ENCODE measurements around the gene PRKAR2A. TPM values are rescaled to one million over a fixed set of nuclear protein-coding genes. Genes with fewer than 3 reads are reported as not detected.

The PRKAR2A gene
- polyA plus RNA-seq, 1 of the 3 experiments (the other 2 are of a cell fraction) = 5.2 TPM

DNA sequence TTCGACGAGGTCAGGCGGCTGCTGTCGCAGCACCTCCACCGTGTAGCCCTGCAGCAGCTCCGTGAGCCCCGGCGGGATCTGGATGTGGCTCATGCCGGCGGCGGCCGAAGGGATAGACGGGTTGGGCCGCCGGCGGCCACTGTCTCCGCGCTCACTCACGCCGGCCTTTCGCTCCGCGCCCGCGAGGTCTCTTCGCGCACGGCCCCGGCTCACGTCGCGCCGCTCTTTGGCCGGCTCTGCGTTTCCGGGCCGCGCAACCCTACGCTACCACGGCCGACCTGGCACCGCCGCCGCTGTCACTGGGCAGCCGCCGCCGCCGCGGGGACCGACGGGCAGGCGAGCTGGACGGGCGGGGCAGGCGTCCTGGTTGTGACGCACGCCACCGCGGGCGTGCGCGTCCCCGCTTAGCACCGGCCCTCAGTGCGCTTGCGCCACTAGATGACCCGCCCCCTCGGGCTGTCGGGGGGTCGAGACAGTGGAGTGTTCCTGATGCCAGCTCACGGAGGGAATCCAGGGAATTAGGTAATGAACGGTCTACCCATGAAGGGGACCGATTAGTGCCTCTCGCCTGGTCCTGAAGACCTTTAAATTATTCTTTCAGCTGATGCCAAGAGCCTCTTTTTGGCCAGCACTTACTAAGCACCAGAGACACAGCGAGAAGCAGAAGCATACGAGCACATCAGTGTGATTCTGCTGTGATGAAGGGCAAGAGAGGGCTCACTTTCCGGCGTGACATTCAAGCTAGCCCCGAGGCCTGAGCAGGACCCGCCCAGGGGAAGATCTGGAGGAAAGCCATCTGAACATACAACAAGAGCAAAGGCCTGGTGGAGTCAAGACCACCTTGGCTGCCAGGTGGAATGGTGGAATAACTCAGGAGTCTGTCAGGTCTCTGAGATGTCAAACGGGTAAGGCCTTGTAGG is at the start of gene PRKAR2A (continued):
- TF ChIP-seq, protein P1, sequence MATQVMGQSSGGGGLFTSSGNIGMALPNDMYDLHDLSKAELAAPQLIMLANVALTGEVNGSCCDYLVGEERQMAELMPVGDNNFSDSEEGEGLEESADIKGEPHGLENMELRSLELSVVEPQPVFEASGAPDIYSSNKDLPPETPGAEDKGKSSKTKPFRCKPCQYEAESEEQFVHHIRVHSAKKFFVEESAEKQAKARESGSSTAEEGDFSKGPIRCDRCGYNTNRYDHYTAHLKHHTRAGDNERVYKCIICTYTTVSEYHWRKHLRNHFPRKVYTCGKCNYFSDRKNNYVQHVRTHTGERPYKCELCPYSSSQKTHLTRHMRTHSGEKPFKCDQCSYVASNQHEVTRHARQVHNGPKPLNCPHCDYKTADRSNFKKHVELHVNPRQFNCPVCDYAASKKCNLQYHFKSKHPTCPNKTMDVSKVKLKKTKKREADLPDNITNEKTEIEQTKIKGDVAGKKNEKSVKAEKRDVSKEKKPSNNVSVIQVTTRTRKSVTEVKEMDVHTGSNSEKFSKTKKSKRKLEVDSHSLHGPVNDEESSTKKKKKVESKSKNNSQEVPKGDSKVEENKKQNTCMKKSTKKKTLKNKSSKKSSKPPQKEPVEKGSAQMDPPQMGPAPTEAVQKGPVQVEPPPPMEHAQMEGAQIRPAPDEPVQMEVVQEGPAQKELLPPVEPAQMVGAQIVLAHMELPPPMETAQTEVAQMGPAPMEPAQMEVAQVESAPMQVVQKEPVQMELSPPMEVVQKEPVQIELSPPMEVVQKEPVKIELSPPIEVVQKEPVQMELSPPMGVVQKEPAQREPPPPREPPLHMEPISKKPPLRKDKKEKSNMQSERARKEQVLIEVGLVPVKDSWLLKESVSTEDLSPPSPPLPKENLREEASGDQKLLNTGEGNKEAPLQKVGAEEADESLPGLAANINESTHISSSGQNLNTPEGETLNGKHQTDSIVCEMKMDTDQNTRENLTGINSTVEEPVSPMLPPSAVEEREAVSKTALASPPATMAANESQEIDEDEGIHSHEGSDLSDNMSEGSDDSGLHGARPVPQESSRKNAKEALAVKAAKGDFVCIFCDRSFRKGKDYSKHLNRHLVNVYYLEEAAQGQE (IDR thresholded peaks at IDR 0.05; ENCODE audit: low read depth, low read length) = no peak
- TF ChIP-seq RAD21 (IDR thresholded peaks at IDR 0.05; ENCODE audit: low read length) (no peak), RFX5 (IDR thresholded peaks at IDR 0.05; ENCODE audit: low read length) (no peak)

DNA sequence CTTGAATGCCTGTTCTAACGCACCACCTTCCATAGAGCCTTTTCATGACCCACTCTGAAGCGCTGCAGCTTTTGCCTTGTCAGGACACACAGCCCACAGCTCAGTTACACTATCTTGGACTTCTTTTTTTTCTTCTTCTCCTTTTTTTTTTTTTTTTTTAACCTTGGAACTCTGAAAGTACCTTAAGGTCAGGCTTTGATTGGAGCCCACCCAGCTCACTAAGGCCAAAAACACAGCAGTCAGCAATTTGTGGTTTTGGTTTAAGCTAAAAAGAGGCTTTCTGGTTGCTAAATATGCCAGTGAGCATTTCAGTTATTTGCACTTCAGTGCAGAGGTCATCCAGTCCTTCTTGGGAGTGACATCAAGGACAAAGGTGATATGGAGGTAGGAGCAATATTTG is 49.3 kb upstream of the PRKAR2A start:
- CTCF ChIA-PET = interaction anchor here (0.8 to 1.6 kb wide), 4 partner anchors 9 to 157 kb away, joined by 3 to 4 read pairs (median 4); no protein-coding TSS in a partner anchor

DNA sequence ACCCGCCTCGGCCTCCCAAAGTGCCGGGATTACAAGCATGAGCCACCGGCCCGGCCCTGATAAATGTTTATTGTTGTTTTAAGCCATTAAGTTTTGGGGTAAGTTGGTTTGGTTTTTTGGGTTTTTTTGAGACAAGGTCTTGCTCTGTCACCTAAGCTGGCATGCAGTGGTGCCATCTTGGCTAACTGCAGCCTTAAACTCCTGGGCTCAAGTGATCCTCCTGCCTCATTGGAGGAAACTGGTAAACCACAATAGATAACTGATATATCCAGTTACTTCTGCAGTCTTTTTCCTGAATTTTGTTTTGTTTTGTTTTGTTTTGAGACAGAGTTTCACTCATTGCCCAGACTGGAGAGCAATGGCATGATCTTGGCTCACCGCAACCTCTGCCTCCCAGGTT is 46.8 kb upstream of the PRKAR2A start:
- Histone ChIP-seq H3K9ac (no peak overlapping the region), H3K27ac (ENCODE audit: low read depth in 2 of 2, low read length in 1 of 2) (no peak overlapping the region), H2AFZ (ENCODE audit: low read depth) (no peak overlapping the region), H3K9me2 (no peaks in the 10 kb centered on the region), H3K36me3 (replicated peaks in 1 of 2; ENCODE audit: control insufficient read depth in 1 of 2, insufficient read depth in 2 of 2, low read length in 1 of 2) (no peaks in the 10 kb centered on the region), H3K27me3 (ENCODE audit: insufficient read depth) (no peaks in the 10 kb centered on the region), H3K79me2 (ENCODE audit: insufficient read depth) (no peaks in the 10 kb centered on the region), H4K20me1 (ENCODE audit: insufficient read depth) (no peaks in the 10 kb centered on the region), H3F3A (replicated peaks; ENCODE audit: insufficient read depth) (no peaks in the 10 kb centered on the region), H3K9me3 (no peaks in the 10 kb centered on the region), H3K4me1 (ENCODE audit: control insufficient read depth in 1 of 2, insufficient read depth in 2 of 2, low read depth in 1 of 2, low read length in 1 of 2) (peaks cover 7 to 9% of the 10 kb centered on the region in 2 experiments; a peak in 1 of 4 replicates), H3K4me2 (no peak overlapping the region), H3K4me3 (ENCODE audit: low read depth in 2 of 2, low read length in 1 of 2) (no peak overlapping the region)
- WGBS (ENCODE audit: low lambda C conversion rate) = 99% methylated on average over 6 of the region's 6 CpGs
- CTCF ChIA-PET = no interaction called here
- POLR2A ChIA-PET = interaction anchor here (0.7 kb wide), 1 partner anchor 51 kb away, joined by 4 read pairs; no protein-coding TSS in a partner anchor
- TF ChIP-seq, protein P2, sequence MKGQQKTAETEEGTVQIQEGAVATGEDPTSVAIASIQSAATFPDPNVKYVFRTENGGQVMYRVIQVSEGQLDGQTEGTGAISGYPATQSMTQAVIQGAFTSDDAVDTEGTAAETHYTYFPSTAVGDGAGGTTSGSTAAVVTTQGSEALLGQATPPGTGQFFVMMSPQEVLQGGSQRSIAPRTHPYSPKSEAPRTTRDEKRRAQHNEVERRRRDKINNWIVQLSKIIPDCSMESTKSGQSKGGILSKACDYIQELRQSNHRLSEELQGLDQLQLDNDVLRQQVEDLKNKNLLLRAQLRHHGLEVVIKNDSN (IDR thresholded peaks at IDR 0.05; ENCODE audit: borderline replicate concordance, low read depth) = no peak
- no peak for TF ChIP-seq RXRA (IDR thresholded peaks at IDR 0.05; ENCODE audit: borderline replicate concordance, low read depth)
- TF ChIP-seq TAF1 (IDR thresholded peaks at IDR 0.05; ENCODE audit: borderline replicate concordance, low read depth, low read length) = no peak
- no peak for TF ChIP-seq FOXM1 (IDR thresholded peaks at IDR 0.05; ENCODE audit: low read depth)
- DNase-seq = no peak

More for the DNA sequence above, 49.3 kb upstream of the PRKAR2A start:
- TF ChIP-seq RFX5 (IDR thresholded peaks at IDR 0.05; ENCODE audit: low read length) (no peak), ELF1 (IDR thresholded peaks at IDR 0.05) (no peak), CHD2 (IDR thresholded peaks at IDR 0.05; ENCODE audit: low read length, partially characterized antibody) (no peak)
- no peaks in the 10 kb centered on the region for H3K79me2 ChIP-seq (ENCODE audit: insufficient read depth)
- DNase-seq = no peak
- POLR2A ChIA-PET = interaction anchor here (0.6 kb wide), 1 partner anchor 169 kb away, joined by 3 read pairs; no protein-coding TSS in a partner anchor
- no peaks in the 10 kb centered on the region for H4K20me1 ChIP-seq (ENCODE audit: insufficient read depth)
- no peak overlapping the region for H3K4me2 ChIP-seq
- H3K27me3 ChIP-seq (ENCODE audit: insufficient read depth) = no peaks in the 10 kb centered on the region
- H3K36me3 ChIP-seq (replicated peaks in 1 of 2; ENCODE audit: control insufficient read depth in 1 of 2, insufficient read depth in 2 of 2, low read length in 1 of 2) = no peaks in the 10 kb centered on the region
- H3K4me1 ChIP-seq (ENCODE audit: control insufficient read depth in 1 of 2, insufficient read depth in 2 of 2, low read depth in 1 of 2, low read length in 1 of 2) = peaks cover 7 to 9% of the 10 kb centered on the region in 2 experiments; a peak in 1 of 4 replicates
- 98% methylated on average over 2 of the region's 2 CpGs for WGBS (ENCODE audit: low lambda C conversion rate)
- H3K27ac ChIP-seq (ENCODE audit: low read depth in 2 of 2, low read length in 1 of 2) = no peak overlapping the region
- H3K9me3 ChIP-seq = no peaks in the 10 kb centered on the region
- no peak overlapping the region for H3K9ac ChIP-seq
- H3F3A ChIP-seq (replicated peaks; ENCODE audit: insufficient read depth) = no peaks in the 10 kb centered on the region
- H2AFZ ChIP-seq (ENCODE audit: low read depth) = no peak overlapping the region
- H3K9me2 ChIP-seq = no peaks in the 10 kb centered on the region
- H3K4me3 ChIP-seq (ENCODE audit: low read depth in 2 of 2, low read length in 1 of 2) = no peak overlapping the region
